H9 (cell line): ENCODE results near the gene C17orf50. TPM values are rescaled to one million over a fixed set of nuclear protein-coding genes. Genes with fewer than 3 reads are reported as not detected.

Experiments used
- DNase-seq: peaks from one replicate; pipeline ENCODE4 v3.0.0-alpha.2; 2017
- H2AFZ ChIP-seq: one replicate; pipeline ENCODE4 v1.6.1; 2013; ENCODE audit warnings: mild to moderate bottlenecking, low read length, control low read depth, moderate library complexity
- H2AK5ac ChIP-seq: 2 replicates; pipeline ENCODE4 v1.6.1; 2013; ENCODE audit warnings: low read length, control low read depth, mixed read lengths; ENCODE audit not compliant: insufficient read length
- H2BK120ac ChIP-seq: one replicate; pipeline ENCODE4 v1.6.1; 2013; ENCODE audit warnings: low read depth, mild to moderate bottlenecking, low read length, control low read depth, inconsistent platforms; ENCODE audit not compliant: poor library complexity, severe bottlenecking
- H2BK12ac ChIP-seq: 2 replicates; pipeline ENCODE4 v1.6.1; 2013; ENCODE audit warnings: low read length, control low read depth, mixed read lengths, low read depth; ENCODE audit not compliant: insufficient read length
- H2BK15ac ChIP-seq: 2 replicates; pipeline ENCODE4 v1.6.1; 2013; ENCODE audit warnings: low read depth, low read length, control low read depth
- H2BK20ac ChIP-seq: one replicate; pipeline ENCODE4 v1.6.1; 2013; ENCODE audit warnings: low read depth, mild to moderate bottlenecking, low read length, control low read depth, inconsistent platforms; ENCODE audit not compliant: poor library complexity, severe bottlenecking
- H2BK5ac ChIP-seq: 2 replicates; pipeline ENCODE4 v1.6.1; 2013; ENCODE audit warnings: low read length, control low read depth, mixed read lengths; ENCODE audit not compliant: insufficient read length
- H3K14ac ChIP-seq: 2 replicates; pipeline ENCODE4 v1.6.1; 2013; ENCODE audit warnings: low read length, control low read depth; ENCODE audit not compliant: insufficient read depth
- H3K18ac ChIP-seq: 2 replicates; pipeline ENCODE4 v1.6.1; 2013; ENCODE audit warnings: low read depth, mild to moderate bottlenecking, mixed read lengths, low read length, control low read depth; ENCODE audit not compliant: insufficient read length
- H3K23ac ChIP-seq: 2 replicates; pipeline ENCODE4 v1.6.1; 2013; ENCODE audit warnings: low read length, control low read depth, mixed read lengths, low read depth; ENCODE audit not compliant: insufficient read length
- H3K23me2 ChIP-seq: 2 replicates; pipeline ENCODE4 v1.6.1; 2013; ENCODE audit warnings: low read depth, mild to moderate bottlenecking, mixed read lengths, low read length, control low read depth; ENCODE audit not compliant: insufficient read length, poor library complexity, severe bottlenecking
- H3K27ac ChIP-seq: 2 replicates; pipeline ENCODE4 v1.5.1; 2013; ENCODE audit warnings: low read length, control low read depth, mixed read lengths, low read depth; ENCODE audit not compliant: insufficient read length
- H3K27me3 ChIP-seq: 2 replicates; pipeline ENCODE4 v1.6.1; 2013; ENCODE audit warnings: low read length, control low read depth, inconsistent platforms; ENCODE audit not compliant: insufficient read depth
- H3K4ac ChIP-seq: 2 replicates; pipeline ENCODE4 v1.6.1; 2013; ENCODE audit warnings: low read depth, mild to moderate bottlenecking, control low read depth, inconsistent platforms, low read length, moderate library complexity
- H3K4me1 ChIP-seq: 2 replicates; pipeline ENCODE4 v1.6.1; 2013; ENCODE audit warnings: low read length, control low read depth, inconsistent platforms; ENCODE audit not compliant: insufficient read depth
- H3K4me2 ChIP-seq: 2 replicates; pipeline ENCODE4 v1.6.1; 2013; ENCODE audit warnings: low read length, control low read depth, mixed read lengths; ENCODE audit not compliant: insufficient read length, insufficient read depth
- H3K56ac ChIP-seq: 2 replicates; pipeline ENCODE4 v1.6.1; 2013; ENCODE audit warnings: low read depth, mild to moderate bottlenecking, mixed read lengths, low read length, control low read depth; ENCODE audit not compliant: insufficient read length
- H3K79me1 ChIP-seq: 2 replicates; pipeline ENCODE4 v1.6.1; 2013; ENCODE audit warnings: low read depth, mild to moderate bottlenecking, moderate library complexity, low read length, control low read depth, inconsistent platforms; ENCODE audit not compliant: insufficient read depth, poor library complexity, severe bottlenecking
- H3K79me2 ChIP-seq: 2 replicates; pipeline ENCODE4 v1.6.1; 2013; ENCODE audit warnings: low read length, control low read depth, inconsistent platforms; ENCODE audit not compliant: insufficient read depth
- H3K9ac ChIP-seq: 2 replicates; pipeline ENCODE4 v1.6.1; 2013; ENCODE audit warnings: low read length, control low read depth, mixed read lengths; ENCODE audit not compliant: insufficient read length; ENCODE audit errors: extremely low read depth
- H3K9me3 ChIP-seq: one replicate; pipeline ENCODE4 v1.6.1; 2013; ENCODE audit warnings: low read depth, low read length, inconsistent platforms; ENCODE audit not compliant: control insufficient read depth
- H3T11ph ChIP-seq: one replicate; pipeline ENCODE4 v1.6.1; 2013; ENCODE audit warnings: mild to moderate bottlenecking, low read length, control low read depth, inconsistent platforms
- H4K20me1 ChIP-seq: one replicate; pipeline ENCODE4 v1.6.1; 2013; ENCODE audit not compliant: control insufficient read depth, insufficient read length, insufficient read depth
- H4K5ac ChIP-seq: 2 replicates; pipeline ENCODE4 v1.6.1; 2013; ENCODE audit warnings: low read depth, mild to moderate bottlenecking, mixed read lengths, low read length, control low read depth; ENCODE audit not compliant: insufficient read length
- H4K8ac ChIP-seq: replicated peaks from 2 replicates; pipeline ENCODE4 v1.6.1; 2013; ENCODE audit warnings: low read length, control low read depth, mixed read lengths, low read depth; ENCODE audit not compliant: insufficient read length
- H4K91ac ChIP-seq: 2 replicates; pipeline ENCODE4 v1.6.1; 2013; ENCODE audit warnings: low read depth, mild to moderate bottlenecking, moderate library complexity, mixed read lengths, low read length, control low read depth; ENCODE audit not compliant: insufficient read length
- H3K27ac Mint-ChIP-seq, 3 experiments: 2 replicates in 2 of 3; 3 replicates in 1 of 3; pipeline ENCODE4 v1.8.0; 2020 to 2021; ENCODE audit warnings: mixed read lengths in 3 of 3, mild to moderate bottlenecking in 1 of 3, moderate library complexity in 1 of 3
- H3K27me3 Mint-ChIP-seq: 2 replicates; pipeline ENCODE4 v1.8.0; 2021; ENCODE audit warnings: low read depth, mild to moderate bottlenecking, moderate library complexity, mixed read lengths
- H3K36me3 Mint-ChIP-seq, 3 experiments: 2 replicates in 2 of 3; 3 replicates in 1 of 3; pipeline ENCODE4 v1.8.0; 2020 to 2021; ENCODE audit warnings: low read depth in 3 of 3, mixed read lengths in 3 of 3; ENCODE audit not compliant: insufficient read depth in 1 of 3
- H3K4me1 Mint-ChIP-seq, 2 experiments: 2 replicates each; pipeline ENCODE4 v1.8.0; 2020; ENCODE audit warnings: mixed read lengths in 2 of 2
- H3K4me3 Mint-ChIP-seq, 2 experiments: 2 replicates in 1 of 2; 3 replicates in 1 of 2; pipeline ENCODE4 v1.8.0; 2020 to 2021; ENCODE audit warnings: mild to moderate bottlenecking in 2 of 2, mixed read lengths in 2 of 2, moderate library complexity in 1 of 2
- H3K9me3 Mint-ChIP-seq, 2 experiments: 2 replicates in 1 of 2; 3 replicates in 1 of 2; pipeline ENCODE4 v1.8.0; 2020; ENCODE audit warnings: mild to moderate bottlenecking in 2 of 2, mixed read lengths in 2 of 2, moderate library complexity in 1 of 2
- WGBS: extraction: QIAGEN DNeasy Blood & Tissue Kit; methylation state at CpG from one replicate; pipeline ENCODE4 v1.1.7; 2013; ENCODE audit warnings: missing lambda C conversion rate, low lambda C conversion rate, mixed read lengths; ENCODE audit not compliant: insufficient read length; ENCODE audit errors: extremely low coverage; 5-methylcytosine and 5-hydroxymethylcytosine counted together
- total RNA-seq: library from RNA; stranded (reverse); gene quantifications from 2 replicates; pipeline ENCODE4 v1.2.1, GENCODE V29; 2021
- TF ChIP-seq, protein P1 (sequence below): fragments of 200-600 bp; sonication (generic); conservative IDR thresholded peaks from 3 replicates; pipeline ENCODE4 v1.8.0; 2021; ENCODE audit warnings: antibody characterized with exemption, mild to moderate bottlenecking

The C17orf50 gene
- total RNA-seq, 1 experiment from 2014 or later: not detected

DNA sequence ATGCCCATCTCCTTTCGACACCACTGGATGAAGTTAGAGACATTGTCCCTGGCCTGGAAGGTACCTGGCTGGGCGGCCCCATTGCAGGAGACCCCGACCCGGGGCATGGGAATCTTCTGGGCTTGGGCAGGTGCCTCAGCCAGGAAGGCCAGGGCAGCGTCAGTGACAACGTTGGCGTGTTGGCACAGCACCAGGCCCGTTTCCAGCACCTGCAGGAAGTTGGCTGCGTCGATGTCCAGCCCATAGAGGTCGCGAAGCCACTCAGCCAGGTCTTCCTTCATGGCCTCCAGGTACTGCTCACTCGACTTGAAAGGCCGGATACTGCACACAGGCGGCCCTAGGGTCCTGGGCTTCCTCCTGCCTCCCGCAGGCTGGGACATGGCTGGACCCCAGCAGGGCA lies 8.2 kb upstream of the C17orf50 start:
- H3K27me3 Mint-ChIP-seq: peaks cover 35% of the 10 kb centered on the region
- H3K18ac ChIP-seq: no peak overlapping the region
- no peak overlapping the region for H3K4me3 Mint-ChIP-seq
- no peak overlapping the region for H3K9ac ChIP-seq
- H3K23ac ChIP-seq: no peak overlapping the region
- no peak overlapping the region for H3K27ac ChIP-seq
- no peak overlapping the region for H2BK12ac ChIP-seq
- no peak overlapping the region; a peak in 1 of 7 replicates for H3K27ac Mint-ChIP-seq
- DNase-seq: no peak
- no peaks in the 10 kb centered on the region; a peak in 2 of 5 replicates for H3K9me3 Mint-ChIP-seq
- no peak overlapping the region for H2BK20ac ChIP-seq
- no peak overlapping the region for H2BK15ac ChIP-seq
- no peak overlapping the region for H3K56ac ChIP-seq
- H3K9me3 ChIP-seq: no peaks in the 10 kb centered on the region
- H3K36me3 Mint-ChIP-seq: no peaks in the 10 kb centered on the region
- H3K4ac ChIP-seq: no peak overlapping the region
- no peak overlapping the region for H2BK5ac ChIP-seq
- no peak overlapping the region for H2AFZ ChIP-seq
- H3K4me1 ChIP-seq: no peaks in the 10 kb centered on the region
- no peaks in the 10 kb centered on the region for H4K20me1 ChIP-seq
- H3K27me3 ChIP-seq: peaks cover 7% of the 10 kb centered on the region; the same call in 1 of the 2 replicates
- no peak overlapping the region for H4K91ac ChIP-seq
- no peak overlapping the region for H3T11ph ChIP-seq
- H4K5ac ChIP-seq: no peak overlapping the region
- H2BK120ac ChIP-seq: no peak overlapping the region
- H3K14ac ChIP-seq: no peak overlapping the region
- no peaks in the 10 kb centered on the region for H3K79me2 ChIP-seq
- WGBS: no CpG with 5 or more reads among the region's 16 CpGs
- H3K23me2 ChIP-seq: no peaks in the 10 kb centered on the region
- TF ChIP-seq, protein P1, sequence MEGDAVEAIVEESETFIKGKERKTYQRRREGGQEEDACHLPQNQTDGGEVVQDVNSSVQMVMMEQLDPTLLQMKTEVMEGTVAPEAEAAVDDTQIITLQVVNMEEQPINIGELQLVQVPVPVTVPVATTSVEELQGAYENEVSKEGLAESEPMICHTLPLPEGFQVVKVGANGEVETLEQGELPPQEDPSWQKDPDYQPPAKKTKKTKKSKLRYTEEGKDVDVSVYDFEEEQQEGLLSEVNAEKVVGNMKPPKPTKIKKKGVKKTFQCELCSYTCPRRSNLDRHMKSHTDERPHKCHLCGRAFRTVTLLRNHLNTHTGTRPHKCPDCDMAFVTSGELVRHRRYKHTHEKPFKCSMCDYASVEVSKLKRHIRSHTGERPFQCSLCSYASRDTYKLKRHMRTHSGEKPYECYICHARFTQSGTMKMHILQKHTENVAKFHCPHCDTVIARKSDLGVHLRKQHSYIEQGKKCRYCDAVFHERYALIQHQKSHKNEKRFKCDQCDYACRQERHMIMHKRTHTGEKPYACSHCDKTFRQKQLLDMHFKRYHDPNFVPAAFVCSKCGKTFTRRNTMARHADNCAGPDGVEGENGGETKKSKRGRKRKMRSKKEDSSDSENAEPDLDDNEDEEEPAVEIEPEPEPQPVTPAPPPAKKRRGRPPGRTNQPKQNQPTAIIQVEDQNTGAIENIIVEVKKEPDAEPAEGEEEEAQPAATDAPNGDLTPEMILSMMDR: no peak
- no peak overlapping the region for H2AK5ac ChIP-seq
- H3K79me1 ChIP-seq: no peaks in the 10 kb centered on the region
- H3K4me1 Mint-ChIP-seq: peaks cover 20 to 30% of the 10 kb centered on the region in 2 experiments
- H3K4me2 ChIP-seq: no peak overlapping the region
- no peak overlapping the region for H4K8ac ChIP-seq
